ENCODE data around the gene TPPP. TPM values are rescaled to one million over a fixed set of nuclear protein-coding genes. Genes with fewer than 3 reads are reported as not detected.
A peak's percentile ranks its signal among the peaks of the same experiment; 100 is the strongest.

Gene TPPP
- total and polyA plus RNA-seq, 12 donors: 0.39 to 9.1 (median 2.0) TPM

DNA sequence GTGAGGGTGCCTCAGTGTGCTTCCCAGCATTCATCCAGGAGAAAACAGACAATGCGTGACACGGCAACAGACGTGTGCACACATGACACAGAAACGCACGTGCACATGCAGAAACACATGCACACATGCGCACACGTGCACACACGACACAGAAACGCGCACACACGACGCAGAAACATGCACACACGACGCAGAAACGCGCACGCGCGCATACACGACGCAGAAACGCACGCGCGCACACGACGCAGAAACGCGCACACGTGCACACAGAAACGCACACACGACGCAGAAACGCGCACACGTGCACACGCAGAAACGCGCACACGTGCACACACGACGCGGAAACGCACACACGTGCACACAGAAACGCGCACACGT, 16.5 kb downstream of the TPPP start:
- whole genome bisulfite sequencing, 4 donors: 88 to 95% (median 91%) methylated on average over 48 of the region's 48 CpGs
- Histone ChIP-seq H3K27ac (no peak overlapping the region), H3K36me3 (replicated peaks in 1 of 2) (no peaks in the 10 kb centered on the region), H3K4me1 (replicated peaks in 1 of 2) (peaks cover 0 to 20% of the 10 kb centered on the region in 2 donors), H3K4me3 (no peak overlapping the region), H3K9me3 (replicated peaks in 1 of 3) (no peaks in the 10 kb centered on the region), H3K27me3 (no peaks in the 10 kb centered on the region)
- TF ChIP-seq POLR2A (IDR thresholded peaks at IDR 0.05): no peak
- TF ChIP-seq, protein P1, sequence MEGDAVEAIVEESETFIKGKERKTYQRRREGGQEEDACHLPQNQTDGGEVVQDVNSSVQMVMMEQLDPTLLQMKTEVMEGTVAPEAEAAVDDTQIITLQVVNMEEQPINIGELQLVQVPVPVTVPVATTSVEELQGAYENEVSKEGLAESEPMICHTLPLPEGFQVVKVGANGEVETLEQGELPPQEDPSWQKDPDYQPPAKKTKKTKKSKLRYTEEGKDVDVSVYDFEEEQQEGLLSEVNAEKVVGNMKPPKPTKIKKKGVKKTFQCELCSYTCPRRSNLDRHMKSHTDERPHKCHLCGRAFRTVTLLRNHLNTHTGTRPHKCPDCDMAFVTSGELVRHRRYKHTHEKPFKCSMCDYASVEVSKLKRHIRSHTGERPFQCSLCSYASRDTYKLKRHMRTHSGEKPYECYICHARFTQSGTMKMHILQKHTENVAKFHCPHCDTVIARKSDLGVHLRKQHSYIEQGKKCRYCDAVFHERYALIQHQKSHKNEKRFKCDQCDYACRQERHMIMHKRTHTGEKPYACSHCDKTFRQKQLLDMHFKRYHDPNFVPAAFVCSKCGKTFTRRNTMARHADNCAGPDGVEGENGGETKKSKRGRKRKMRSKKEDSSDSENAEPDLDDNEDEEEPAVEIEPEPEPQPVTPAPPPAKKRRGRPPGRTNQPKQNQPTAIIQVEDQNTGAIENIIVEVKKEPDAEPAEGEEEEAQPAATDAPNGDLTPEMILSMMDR (IDR thresholded peaks at IDR 0.05): no peak
- intact Hi-C loops (cut with DNase I): loop anchor here in 1 of 2 donors (10.0 kb wide), 1 partner anchor 118 kb away; no protein-coding TSS in a partner anchor
- DNase-seq: peak in 1 of 7 donors; percentile 42

DNA sequence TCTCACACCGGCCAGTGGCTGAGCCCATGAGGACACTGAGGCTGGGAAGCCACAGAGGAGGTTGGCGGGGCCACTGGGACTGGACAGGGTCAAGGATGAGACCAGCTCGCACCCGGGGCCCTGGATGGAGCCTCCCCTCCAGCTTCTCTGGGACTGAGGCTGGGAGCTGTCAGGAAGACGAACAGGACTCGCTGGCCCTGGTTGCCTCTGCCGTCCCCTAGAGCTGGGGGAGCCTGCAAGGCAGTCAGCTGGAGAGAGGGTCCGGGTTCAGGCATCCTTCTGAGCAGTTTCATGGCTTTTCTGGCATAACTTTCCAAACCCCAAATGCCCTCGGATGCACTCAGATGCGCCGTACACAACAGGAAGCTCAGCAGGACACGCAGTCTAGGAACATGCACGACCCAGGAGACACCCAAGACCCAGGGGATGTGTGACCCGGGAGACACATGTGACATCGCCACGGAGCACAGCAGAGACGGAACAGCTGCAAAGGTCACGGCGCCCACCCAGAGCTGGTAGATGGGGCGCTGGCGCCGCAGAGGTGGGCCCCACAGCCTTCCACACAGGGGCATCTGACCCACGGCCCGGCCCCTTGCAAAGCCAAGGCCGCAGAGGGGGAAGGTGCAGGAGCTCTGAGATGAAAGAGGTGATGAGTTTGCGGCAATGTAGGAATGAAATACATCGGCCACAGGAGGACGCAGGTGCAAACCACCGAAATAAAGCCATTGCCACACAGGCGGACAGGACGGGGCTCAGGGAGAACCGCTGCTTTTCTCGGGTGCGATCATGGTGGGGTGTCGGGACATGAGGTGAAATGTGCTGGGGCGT, 17.1 kb downstream of the TPPP start:
- intact Hi-C loops (cut with DNase I): loop anchor here in 1 of 2 donors (10.0 kb wide), 1 partner anchor 119 kb away; no protein-coding TSS in a partner anchor
- no peaks in the 10 kb centered on the region for H3K9me3 ChIP-seq (replicated peaks in 1 of 3)
- no peaks in the 10 kb centered on the region for H3K36me3 ChIP-seq (replicated peaks in 1 of 2)
- DNase-seq: peak in 3 of 7 donors; percentile 5 to 41 (median 15)
- H3K4me3 ChIP-seq: no peak overlapping the region
- H3K4me1 ChIP-seq (replicated peaks in 1 of 2): peaks cover 0 to 26% of the 10 kb centered on the region in 2 donors
- TF ChIP-seq, protein P1 (IDR thresholded peaks at IDR 0.05): no peak
- no peak for TF ChIP-seq POLR2A (IDR thresholded peaks at IDR 0.05)
- WGBS, 4 donors: 52 to 71% (median 55%) methylated on average over 21 to 36 of the region's 36 CpGs
- H3K27ac ChIP-seq: no peak overlapping the region
- H3K27me3 ChIP-seq: no peaks in the 10 kb centered on the region

DNA sequence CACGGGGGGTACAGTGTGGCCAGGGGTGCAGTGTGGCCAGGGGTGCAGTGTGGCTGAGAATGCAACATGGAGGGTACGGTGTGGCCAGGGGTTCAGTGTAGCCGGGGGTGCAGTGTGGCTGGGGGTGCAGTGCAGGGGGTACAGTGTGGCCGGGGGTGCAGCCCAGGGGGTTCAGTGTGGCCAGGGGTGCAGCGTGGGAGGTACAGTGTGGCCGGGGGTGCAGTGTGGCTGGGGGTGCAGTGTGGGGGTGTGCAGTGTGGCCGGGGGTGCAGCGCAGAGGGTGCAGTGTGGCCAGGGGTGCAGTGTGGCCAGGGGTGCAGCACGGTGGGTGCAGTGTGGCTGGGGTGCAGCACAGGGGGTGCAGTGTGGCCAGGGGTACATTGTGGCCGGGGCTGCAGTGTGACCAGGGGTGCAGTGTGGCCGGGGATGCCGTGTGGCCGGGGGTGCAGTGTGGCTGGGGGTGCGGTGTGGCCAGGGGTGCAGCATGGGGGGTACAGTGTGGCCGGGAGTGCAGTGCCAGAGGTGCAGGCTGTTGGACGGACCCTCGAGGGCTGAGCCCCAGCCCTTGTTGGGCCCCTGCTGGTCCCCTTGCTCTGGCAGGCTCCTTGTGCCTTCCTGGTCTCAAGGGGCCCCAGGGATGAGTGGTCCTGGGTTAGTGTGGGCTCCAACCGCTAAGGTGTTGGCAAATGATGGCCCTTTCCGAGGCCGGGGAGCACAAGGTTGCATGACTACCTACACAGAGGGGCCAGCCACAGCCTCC, 17.9 kb downstream of the TPPP start:
- H3K4me1 ChIP-seq (replicated peaks in 1 of 2): peaks cover 0 to 26% of the 10 kb centered on the region in 2 donors
- intact Hi-C loops (cut with DNase I): loop anchor here in 1 of 2 donors (10.0 kb wide), 1 partner anchor 120 kb away; no protein-coding TSS in a partner anchor

More for the DNA sequence above, 17.9 kb downstream of the TPPP start:
- Histone ChIP-seq H3K27ac (no peak overlapping the region), H3K27me3 (no peaks in the 10 kb centered on the region), H3K4me3 (no peak overlapping the region), H3K9me3 (replicated peaks in 1 of 3) (no peaks in the 10 kb centered on the region), H3K36me3 (replicated peaks in 1 of 2) (no peaks in the 10 kb centered on the region)
- peak in 2 of 7 donors; percentile 8 to 45 for DNase-seq
- TF ChIP-seq, protein P1 (IDR thresholded peaks at IDR 0.05): no peak
- TF ChIP-seq POLR2A (IDR thresholded peaks at IDR 0.05): no peak
- 68 to 77% (median 73%) methylated on average over 10 to 20 of the region's 20 CpGs for WGBS, 4 donors
